K562 (cell line): ENCODE data around the gene SKIC2. TPM values are rescaled to one million over a fixed set of nuclear protein-coding genes. Genes with fewer than 3 reads are reported as not detected.

Experiments
- CHD2 ChIP-seq: IDR thresholded peaks from 2 replicates; pipeline ENCODE4 v1.6.1; 2011; ENCODE audit warnings: low read depth, low read length
- ELF1 ChIP-seq: fragments of 200-800 bp; sonication (Bioruptor generic); IDR thresholded peaks from 2 replicates; pipeline ENCODE4 v1.6.1; 2016; ENCODE audit warnings: missing genetic modification characterization, missing compliant biosample characterization
- FOS ChIP-seq: IDR thresholded peaks from 3 replicates; pipeline ENCODE4 v1.6.1; 2011; ENCODE audit not compliant: insufficient read length; ENCODE audit errors: extremely low read depth
- L3MBTL2 ChIP-seq: fragments of 450-650 bp; IDR thresholded peaks from 2 replicates; pipeline ENCODE4 v1.6.1; 2016; ENCODE audit warnings: mild to moderate bottlenecking, moderate library complexity
- RAD51 ChIP-seq: fragments of 450-650 bp; IDR thresholded peaks from 2 replicates; pipeline ENCODE4 v1.7.1; 2016; ENCODE audit warnings: low read depth, mild to moderate bottlenecking, borderline replicate concordance
- REST ChIP-seq, 2 experiments: fragments of 450-650 bp; formaldehyde crosslinking in 1 of 2; IDR thresholded peaks; 2 replicates each; pipeline versions ENCODE4 v1.4.0 to v1.6.1; 2014 to 2020; ENCODE audit warnings: mild to moderate bottlenecking in 2 of 2, borderline replicate concordance in 1 of 2, low read depth in 1 of 2
- ZBTB11 ChIP-seq, 3 experiments: fragments of 200-800 bp in 1 of 3; fragments of 250-450 bp in 1 of 3; fragments of 450-650 bp in 1 of 3; sonication (Bioruptor Pico) in 1 of 3; sonication (Bioruptor generic) in 1 of 3; formaldehyde crosslinking in 1 of 3; IDR thresholded peaks; 2 replicates each; pipeline versions ENCODE4 v1.6.1 to v1.8.0; 2016 to 2022; ENCODE audit warnings: mild to moderate bottlenecking in 2 of 3, missing genetic modification characterization in 2 of 3, missing compliant biosample characterization in 1 of 3, moderate library complexity in 1 of 3
- ZKSCAN3 ChIP-seq: fragments of 250-450 bp; sonication (Bioruptor Pico); IDR thresholded peaks from 2 replicates; pipeline ENCODE4 v1.4.0; 2020
- ZNF133 ChIP-seq: fragments of 250-450 bp; sonication (Bioruptor Pico); IDR thresholded peaks from 2 replicates; pipeline ENCODE4 v1.4.0; 2020; ENCODE audit warnings: mild to moderate bottlenecking
- ZNF592 ChIP-seq: fragments of 450-650 bp; IDR thresholded peaks from 2 replicates; pipeline ENCODE4 v1.6.1; 2017; ENCODE audit warnings: antibody characterized with exemption, mild to moderate bottlenecking
- ZNF77 ChIP-seq: fragments of 250-450 bp; sonication (Bioruptor Pico); IDR thresholded peaks from 2 replicates; pipeline ENCODE4 v1.5.0; 2020
- polyA plus RNA-seq, 8 experiments: library from polyadenylated mRNA; depleted of rRNA in 4 of 8; stranded (reverse) in 5 of 8; unstranded in 3 of 8; fragments of >200 nt; fragmentation: Nextera tagmentation in 2 of 8; fragmentation: Illumina TruSeq in 1 of 8; extraction: Ambion mirVana in 2 of 8; extraction: Trizol in 1 of 8; gene quantifications; 2 replicates each; pipeline versions ENCODE4 v1.2.1 to v1.2.3, GENCODE V29; 2011 to 2014; ENCODE audit warnings: inconsistent platforms in 1 of 8, missing spikeins in 1 of 8
- total RNA-seq, 7 experiments: library from RNA; depleted of rRNA in 6 of 7; stranded (reverse); fragments of >200 nt in 6 of 7; fragmentation: Illumina TruSeq in 2 of 7; extraction: Trizol in 2 of 7; gene quantifications; 2 replicates each; pipeline versions ENCODE4 v1.2.1 to v1.2.3, GENCODE V29; 2011 to 2021; ENCODE audit warnings: low replicate concordance in 1 of 7

SKIC2 gene
- total and polyA plus RNA-seq, 9 of the 15 experiments (the other 6 are each of a cell fraction or from before 2014, with no cell fraction given) = 3.3 to 94.6 (median 38.8) TPM

GRCh38 chr6:31979238-31979898 is 20.4 kb downstream of the SKIC2 start (continued):
- peak; percentile 90 for TF ChIP-seq ZNF592
- peak; percentile 59; the same call in 1 of the 2 replicates for TF ChIP-seq L3MBTL2
- no peak for TF ChIP-seq ZKSCAN3 (CRISPR knock-in tag)
- no peak for TF ChIP-seq ZNF77 (CRISPR knock-in tag)
- 0 out of 2 replicates have a peak, but pooled peaks have one; percentile 44 for TF ChIP-seq ZNF133
- no peak for TF ChIP-seq ELF1 (tag)
- TF ChIP-seq ZBTB11 (CRISPR knock-in tag; IDR thresholded peaks at IDR 0.05) = peak in 1 of 3 experiments; percentile 62; a peak in 1 of 6 replicates
- peak; percentile 45; the same call in 1 of the 2 replicates for TF ChIP-seq RAD51
- 0 out of 2 replicates have a peak, but pooled peaks have one; percentile 22 for TF ChIP-seq CHD2
- no peak for TF ChIP-seq FOS
- peak; percentile 43; the same call in 1 of the 2 replicates for TF ChIP-seq REST (IDR thresholded peaks at IDR 0.05; ENCODE audit: borderline replicate concordance)
- no peak for TF ChIP-seq REST (CRISPR knock-in tag; IDR thresholded peaks at IDR 0.05; ENCODE audit: low read depth)
